HL-60/S4 treated with phorbol 12-myristate 13-acetate at 8.2 ng/mL for 4 days and 3 days (cell line): Measurements from ENCODE around the gene BCLAF3.

ENCODE experiments used
- in situ Hi-C: fragments of 300-500 bp; cut with MboI; formaldehyde crosslinking; loops from 2 replicates; pipeline ENCODE4 v1.15.0; 2022; ENCODE audit warnings: low sequenced_read_pairs

Gene BCLAF3

GRCh38 chrX:19972984-19973383, 17.9 kb downstream of the BCLAF3 start:
- in situ Hi-C loops = no loop called here

- in situ Hi-C loops = no loop called here
Observed at GRCh38 chrX:19968276-19968675, 22.6 kb downstream of the BCLAF3 start.

- in situ Hi-C loops = no loop called here
Observed at GRCh38 chrX:19966056-19966455, 24.8 kb downstream of the BCLAF3 start.

- in situ Hi-C loops = no loop called here
Observed at GRCh38 chrX:19964017-19964710, 26.7 kb downstream of the BCLAF3 start.

GRCh38 chrX:19960913-19961312, 29.9 kb downstream of the BCLAF3 start:
- in situ Hi-C loops = no loop called here

GRCh38 chrX:19958552-19959486, 32.0 kb downstream of the BCLAF3 start:
- in situ Hi-C loops = no loop called here

- in situ Hi-C loops = no loop called here
Observed at GRCh38 chrX:19956923-19957322, 33.9 kb downstream of the BCLAF3 start.

- in situ Hi-C loops = no loop called here
Observed at GRCh38 chrX:19956306-19956705, 34.6 kb downstream of the BCLAF3 start.

GRCh38 chrX:19955306-19955705, 35.6 kb downstream of the BCLAF3 start:
- in situ Hi-C loops = no loop called here

- in situ Hi-C loops = no loop called here
Observed at GRCh38 chrX:19954335-19955096, 36.3 kb downstream of the BCLAF3 start.

- in situ Hi-C loops = no loop called here
Observed at GRCh38 chrX:19953145-19953544, 37.7 kb downstream of the BCLAF3 start.

GRCh38 chrX:19949340-19949739, 41.5 kb downstream of the BCLAF3 start:
- in situ Hi-C loops = no loop called here

GRCh38 chrX:19947612-19948011, 43.2 kb downstream of the BCLAF3 start:
- in situ Hi-C loops = no loop called here
